ENCODE measurements around the gene HNRNPF.

The HNRNPF gene

DNA sequence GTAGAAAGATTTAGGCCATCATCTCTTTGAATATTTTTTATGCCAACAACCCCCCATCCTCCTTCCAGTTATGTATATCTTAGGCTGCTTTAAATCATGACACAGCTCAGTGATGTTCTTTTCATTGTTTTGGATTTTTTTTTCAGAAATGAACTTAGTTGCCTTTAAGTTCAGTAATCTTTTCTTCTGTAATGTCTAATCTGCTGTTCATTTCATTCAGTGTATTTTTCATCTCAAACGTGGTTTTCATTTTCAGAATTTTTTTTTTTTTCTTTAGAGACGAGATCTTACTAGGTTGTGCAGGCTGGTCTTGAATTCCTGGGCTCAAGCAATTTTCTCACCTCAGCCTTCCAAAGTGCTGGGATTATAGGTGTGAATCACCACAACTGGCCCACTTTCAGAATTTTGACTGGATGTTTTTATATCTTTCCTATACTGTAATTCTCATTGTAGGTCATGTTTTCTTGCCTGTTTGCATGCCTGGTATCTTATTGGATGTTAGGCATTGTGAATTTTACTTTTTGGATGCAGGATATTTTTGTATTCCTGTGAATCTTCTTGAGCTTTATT, 36.0 kb upstream of the HNRNPF start:
- TF ChIP-seq, protein P1, sequence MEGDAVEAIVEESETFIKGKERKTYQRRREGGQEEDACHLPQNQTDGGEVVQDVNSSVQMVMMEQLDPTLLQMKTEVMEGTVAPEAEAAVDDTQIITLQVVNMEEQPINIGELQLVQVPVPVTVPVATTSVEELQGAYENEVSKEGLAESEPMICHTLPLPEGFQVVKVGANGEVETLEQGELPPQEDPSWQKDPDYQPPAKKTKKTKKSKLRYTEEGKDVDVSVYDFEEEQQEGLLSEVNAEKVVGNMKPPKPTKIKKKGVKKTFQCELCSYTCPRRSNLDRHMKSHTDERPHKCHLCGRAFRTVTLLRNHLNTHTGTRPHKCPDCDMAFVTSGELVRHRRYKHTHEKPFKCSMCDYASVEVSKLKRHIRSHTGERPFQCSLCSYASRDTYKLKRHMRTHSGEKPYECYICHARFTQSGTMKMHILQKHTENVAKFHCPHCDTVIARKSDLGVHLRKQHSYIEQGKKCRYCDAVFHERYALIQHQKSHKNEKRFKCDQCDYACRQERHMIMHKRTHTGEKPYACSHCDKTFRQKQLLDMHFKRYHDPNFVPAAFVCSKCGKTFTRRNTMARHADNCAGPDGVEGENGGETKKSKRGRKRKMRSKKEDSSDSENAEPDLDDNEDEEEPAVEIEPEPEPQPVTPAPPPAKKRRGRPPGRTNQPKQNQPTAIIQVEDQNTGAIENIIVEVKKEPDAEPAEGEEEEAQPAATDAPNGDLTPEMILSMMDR (IDR thresholded peaks at IDR 0.05; ENCODE audit: low read depth, low read length), result no peak
- no peak overlapping the region for H3K4me3 ChIP-seq (replicated peaks in 1 of 2; ENCODE audit: low read depth in 2 of 2, low read length in 2 of 2)
- DNase-seq (ENCODE audit: low read depth in 2 of 2), result no peak

DNA sequence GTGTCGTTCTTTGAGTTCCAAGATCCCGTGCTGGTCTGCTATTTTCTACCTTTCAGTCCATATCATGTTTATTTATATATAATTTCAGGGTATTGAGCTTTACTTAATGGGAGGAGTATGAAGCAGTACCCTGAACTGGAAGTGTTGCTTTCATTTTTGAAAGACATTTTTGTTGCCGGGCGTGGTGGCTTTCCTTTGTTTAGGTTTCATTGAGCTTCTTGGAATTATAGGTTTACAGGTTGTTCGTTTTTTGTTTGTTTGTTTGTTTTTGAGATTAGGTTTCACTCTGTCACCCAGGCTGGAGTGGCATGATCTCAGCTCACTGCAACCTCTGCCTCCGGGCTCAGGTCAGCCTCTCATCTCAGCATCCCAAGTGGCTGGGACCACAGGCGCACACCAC, 35.3 kb upstream of the HNRNPF start:
- TF ChIP-seq, protein P1 (IDR thresholded peaks at IDR 0.05; ENCODE audit: low read depth, low read length), result no peak
- DNase-seq (ENCODE audit: low read depth in 2 of 2), result no peak
- H3K4me3 ChIP-seq (replicated peaks in 1 of 2; ENCODE audit: low read depth in 2 of 2, low read length in 2 of 2), result no peak overlapping the region

DNA sequence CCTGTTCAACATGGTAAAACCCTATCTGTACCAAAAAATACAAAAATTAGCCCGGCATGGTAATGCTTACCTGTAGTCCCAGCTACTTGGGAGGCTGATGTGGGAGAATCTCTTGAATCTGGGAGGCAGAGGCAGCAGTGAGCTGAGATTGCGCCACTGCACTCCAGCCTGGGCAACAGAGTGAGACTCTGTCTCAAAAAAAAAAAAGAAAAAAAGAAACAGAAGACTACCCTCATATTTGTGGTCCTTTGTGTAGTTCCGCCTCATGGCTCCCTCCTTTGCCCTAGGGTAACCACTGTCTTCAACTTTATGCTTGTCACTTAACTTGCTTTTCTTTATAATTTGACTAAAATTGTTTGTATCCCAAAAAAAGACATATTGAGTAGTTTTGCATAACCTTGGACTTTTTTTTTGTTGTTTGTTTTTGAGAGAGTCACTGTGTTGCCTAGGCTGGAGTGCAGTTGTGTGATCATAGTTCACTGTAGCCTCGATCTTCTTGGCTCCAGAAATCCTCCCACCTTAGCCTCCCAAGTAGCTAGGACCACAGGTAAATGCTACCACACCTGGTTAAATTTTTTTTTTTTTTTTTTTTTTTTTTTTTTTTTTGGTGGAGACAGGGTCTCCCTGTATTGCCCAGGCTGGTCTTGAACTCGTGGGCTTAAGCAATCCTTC, 31.6 kb upstream of the HNRNPF start:
- H3K4me3 ChIP-seq (replicated peaks in 1 of 2; ENCODE audit: low read depth in 2 of 2, low read length in 2 of 2), result no peak overlapping the region
- DNase-seq (ENCODE audit: low read depth in 2 of 2), result no peak
- TF ChIP-seq, protein P1 (IDR thresholded peaks at IDR 0.05; ENCODE audit: low read depth, low read length), result no peak

DNA sequence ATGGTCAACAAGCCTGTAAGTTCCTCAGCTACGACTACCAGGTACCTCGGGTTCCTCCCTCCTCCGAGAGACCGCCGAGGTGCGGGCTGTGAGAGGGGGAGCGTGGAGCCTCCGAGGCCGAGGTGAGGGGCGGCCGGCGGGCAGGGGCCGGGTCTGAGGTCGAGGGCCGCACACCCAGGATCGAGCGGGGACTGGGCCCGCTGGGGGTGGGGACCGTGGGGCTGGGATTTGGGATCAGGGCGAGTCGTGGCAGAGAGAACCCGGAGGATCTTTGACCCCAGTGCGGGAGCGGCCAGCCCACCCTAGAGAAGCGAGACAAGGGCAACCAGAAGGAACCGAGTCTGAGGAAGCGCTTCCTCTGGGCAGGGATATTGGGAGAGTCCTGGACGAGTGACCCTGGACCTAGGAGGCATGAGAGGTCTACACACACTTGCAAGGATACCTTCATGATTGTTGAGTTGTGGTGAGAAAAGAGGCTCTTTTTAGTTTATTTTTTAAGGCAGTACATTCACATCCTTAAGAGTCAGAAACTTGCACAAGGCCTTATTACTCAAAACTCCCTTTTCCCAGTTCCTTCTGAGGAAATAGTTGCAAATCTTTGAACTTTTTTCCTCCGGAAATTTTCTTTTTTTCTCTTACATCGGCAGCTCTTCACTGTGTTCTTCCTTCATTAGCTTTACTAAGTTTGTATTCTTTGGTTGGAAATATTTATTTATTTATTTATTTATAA, 28.3 kb upstream of the HNRNPF start:
- H3K4me3 ChIP-seq (replicated peaks in 1 of 2; ENCODE audit: low read depth in 2 of 2, low read length in 2 of 2), result peak overlapping the region; percentile 61 to 91
- TF ChIP-seq, protein P1 (IDR thresholded peaks at IDR 0.05; ENCODE audit: low read depth, low read length), result no peak
- peak; percentile 21 to 48 for DNase-seq (ENCODE audit: low read depth in 2 of 2)

DNA sequence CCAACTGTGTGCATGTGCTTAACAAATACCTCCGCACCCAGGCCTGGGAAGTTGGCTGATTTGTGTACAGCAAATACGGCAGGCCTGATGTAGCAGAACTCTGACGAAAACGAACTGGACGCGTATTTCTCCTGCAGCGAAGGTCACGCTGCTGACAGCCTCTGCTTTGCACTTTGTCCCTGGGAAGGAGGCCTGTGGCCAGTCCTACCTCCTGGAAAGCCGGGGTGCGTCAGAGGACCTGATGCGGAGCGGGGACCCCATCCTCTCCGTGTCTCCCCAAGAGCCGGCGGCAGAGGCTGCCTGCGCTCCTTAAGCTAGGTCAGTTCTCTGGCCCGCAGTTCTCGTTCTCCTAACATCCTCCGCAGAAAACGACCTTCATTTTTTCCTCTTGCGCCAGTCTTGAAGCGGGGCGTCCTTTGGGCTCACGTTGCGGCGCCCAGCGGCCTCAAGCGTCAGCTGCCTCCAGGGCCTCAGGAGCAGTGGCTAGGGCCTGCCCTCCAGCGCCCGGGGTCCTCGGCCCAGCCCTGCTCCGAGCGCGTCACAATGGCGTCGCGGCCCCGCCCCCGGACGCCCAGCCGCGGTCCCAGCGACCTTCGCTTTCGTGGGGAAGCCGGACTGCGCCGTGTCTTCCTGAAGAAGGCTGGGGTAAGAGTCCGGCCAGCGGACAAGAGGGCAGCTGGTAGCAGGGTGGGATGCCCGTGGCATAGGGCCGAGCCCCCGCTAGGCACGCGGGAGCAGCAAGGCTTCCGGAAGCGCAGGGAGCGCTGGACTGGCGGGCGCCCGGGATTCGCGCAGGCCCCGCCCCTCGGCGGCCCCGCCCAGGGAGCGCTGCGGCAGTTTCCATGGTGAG, 27.5 kb upstream of the HNRNPF start, which contains the start of gene ZNF487:
Gene ZNF487, plus strand, starts transcription at position 821 of the 850 bp plus-strand sequence. CDS start 38,703 bp downstream, outside the sequence.
- peak; percentile 91 to 94 for DNase-seq (ENCODE audit: low read depth in 2 of 2)
- TF ChIP-seq, protein P1 (IDR thresholded peaks at IDR 0.05; ENCODE audit: low read depth, low read length), result peak; percentile 22
- H3K4me3 ChIP-seq (replicated peaks in 1 of 2; ENCODE audit: low read depth in 2 of 2, low read length in 2 of 2), result peak within 1 kb of the TSS; percentile 61 to 91

DNA sequence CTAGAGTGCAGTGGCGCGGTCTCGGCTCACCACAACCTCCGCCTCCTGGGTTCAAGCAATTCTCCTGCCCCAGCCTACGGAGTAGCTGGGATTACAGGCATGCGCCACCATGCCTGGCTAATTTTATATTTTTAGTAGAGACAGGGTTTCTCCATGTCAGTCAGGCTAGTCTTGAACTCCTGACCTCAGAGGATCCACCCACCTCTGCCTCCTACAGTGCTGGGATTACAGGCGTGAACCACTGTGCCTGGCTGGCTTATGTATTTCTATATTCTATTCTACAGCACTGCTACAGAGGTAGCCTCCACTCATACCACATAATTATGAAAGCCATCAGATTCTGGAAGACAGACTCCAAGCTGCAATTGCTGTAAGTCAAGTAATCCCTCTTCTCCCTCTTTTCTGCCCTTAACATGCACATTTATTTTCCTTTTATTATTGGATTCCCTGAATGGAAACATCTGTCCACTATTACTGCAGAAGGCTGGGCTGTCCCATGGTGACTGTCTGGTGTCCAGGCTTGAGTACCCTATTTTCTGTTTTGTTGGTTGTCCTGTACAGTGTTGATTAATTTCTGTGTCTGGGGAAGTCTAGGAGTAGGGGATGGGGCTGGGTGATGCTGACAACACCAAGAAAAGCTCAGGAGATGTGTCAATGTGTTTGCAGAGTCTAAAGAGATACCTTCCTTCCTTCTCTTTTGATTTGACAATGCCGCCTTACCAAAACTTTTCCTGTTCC, 22.1 kb upstream of the HNRNPF start:
- no peak overlapping the region for H3K4me3 ChIP-seq (replicated peaks in 1 of 2; ENCODE audit: low read depth in 2 of 2, low read length in 2 of 2)
- TF ChIP-seq, protein P1 (IDR thresholded peaks at IDR 0.05; ENCODE audit: low read depth, low read length), result no peak
- no peak for DNase-seq (ENCODE audit: low read depth in 2 of 2)

Data from cardiac fibroblast (primary cell).